Tibial nerve (tissue), 4 donors: ENCODE data around the gene RPL38. TPM values are rescaled to one million over a fixed set of nuclear protein-coding genes. Genes with fewer than 3 reads are reported as not detected.
A peak's percentile ranks its signal among the peaks of the same experiment; 100 is the strongest.

Experiments used
- DNase-seq, 2 donors: peaks; one replicate each; pipeline ENCODE4 v3.0.0-alpha.2; 2019; ENCODE audit warnings: low spot score in 2 of 2
- H3K27ac ChIP-seq, 4 donors: fragments of 200-600 bp; sonication (generic) in 3 of 4; one replicate each; pipeline ENCODE4 v1.5.1; 2017 to 2019; ENCODE audit warnings: mild to moderate bottlenecking in 1 of 4
- H3K27me3 ChIP-seq, 2 donors: fragments of 200-600 bp; sonication (generic) in 1 of 2; one replicate each; pipeline versions ENCODE4 v1.5.1 to v1.6.0; 2017 to 2019
- H3K36me3 ChIP-seq, 3 donors: fragments of 200-600 bp; sonication (generic); one replicate each; pipeline ENCODE4 v1.5.1; 2018 to 2019
- H3K4me1 ChIP-seq, 4 donors: fragments of 200-600 bp; sonication (generic) in 3 of 4; one replicate each; pipeline ENCODE4 v1.5.1; 2017 to 2019
- H3K4me3 ChIP-seq, 4 donors: fragments of 200-600 bp; sonication (generic) in 3 of 4; one replicate each; pipeline ENCODE4 v1.5.1; 2017 to 2019; ENCODE audit warnings: mild to moderate bottlenecking in 1 of 4, moderate library complexity in 1 of 4
- H3K9me3 ChIP-seq, 4 donors: fragments of 200-600 bp; sonication (generic) in 3 of 4; one replicate each; pipeline ENCODE4 v1.5.1; 2017 to 2019
- EP300 ChIP-seq, 2 donors: sonication (generic); formaldehyde crosslinking; IDR thresholded peaks; one replicate each; pipeline ENCODE4 v1.6.1; 2017; ENCODE audit warnings: antibody characterized with exemption in 2 of 2, mild to moderate bottlenecking in 1 of 2
- POLR2A ChIP-seq, 2 donors: fragments of 450-650 bp; IDR thresholded peaks; one replicate each; pipeline ENCODE4 v1.6.1; 2017; ENCODE audit warnings: antibody characterized with exemption in 2 of 2, mild to moderate bottlenecking in 2 of 2, moderate library complexity in 2 of 2
- WGBS, 2 donors: methylation state at CpG; one replicate each; pipeline ENCODE4 v1.1.5; 2018; 5-methylcytosine and 5-hydroxymethylcytosine counted together
- total RNA-seq, 4 donors: library from RNA; depleted of rRNA; stranded (reverse); fragments of >200 nt; gene quantifications; one replicate each; pipeline ENCODE4 v1.1.0, GENCODE V29; 2016
- TF ChIP-seq, protein P1 (sequence below), 5 experiments: fragments of 200-600 bp in 3 of 5; fragments of 450-650 bp in 2 of 5; sonication (generic) in 3 of 5; IDR thresholded peaks; one replicate each; pipeline ENCODE4 v1.5.1; 2016 to 2019; ENCODE audit warnings: antibody characterized with exemption in 5 of 5, mild to moderate bottlenecking in 3 of 5, moderate library complexity in 2 of 5

The RPL38 gene
- total RNA-seq, 4 donors from 2014 or later = 284 to 366 (median 363) TPM

DNA sequence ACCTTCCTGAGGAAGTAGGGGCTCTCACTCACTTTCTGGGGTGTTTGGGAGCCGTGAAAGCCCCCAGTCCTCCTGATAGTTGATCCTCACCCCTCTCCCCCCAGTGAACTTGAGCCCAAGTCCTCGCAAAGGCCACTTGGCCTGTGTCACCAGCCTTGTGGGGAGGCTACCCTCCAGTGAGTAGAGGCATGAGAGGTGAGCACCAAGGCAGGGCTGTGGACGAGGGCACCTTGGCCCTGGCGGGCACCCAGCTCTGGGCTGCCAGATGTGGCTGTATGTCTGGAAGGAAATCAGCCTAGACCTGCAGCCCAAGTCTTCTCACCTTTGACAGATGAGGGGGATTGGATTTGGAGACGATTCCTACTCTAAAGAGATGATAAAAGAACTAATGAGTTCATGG is 13.0 kb downstream of the RPL38 start:
- Histone ChIP-seq H3K27ac (peak overlapping the region in 1 of 4 donors; percentile 88), H3K27me3 (no peaks in the 10 kb centered on the region), H3K9me3 (no peaks in the 10 kb centered on the region), H3K4me1 (peaks cover 0 to 52% (median 21%) of the 10 kb centered on the region in 4 donors), H3K36me3 (peaks cover 0 to 15% (median 0%) of the 10 kb centered on the region in 3 donors), H3K4me3 (no peak overlapping the region)
- no peak for TF ChIP-seq POLR2A (IDR thresholded peaks at IDR 0.05)
- WGBS, 2 donors = 72 to 75% methylated on average over 5 of the region's 5 CpGs
- DNase-seq = no peak

DNA sequence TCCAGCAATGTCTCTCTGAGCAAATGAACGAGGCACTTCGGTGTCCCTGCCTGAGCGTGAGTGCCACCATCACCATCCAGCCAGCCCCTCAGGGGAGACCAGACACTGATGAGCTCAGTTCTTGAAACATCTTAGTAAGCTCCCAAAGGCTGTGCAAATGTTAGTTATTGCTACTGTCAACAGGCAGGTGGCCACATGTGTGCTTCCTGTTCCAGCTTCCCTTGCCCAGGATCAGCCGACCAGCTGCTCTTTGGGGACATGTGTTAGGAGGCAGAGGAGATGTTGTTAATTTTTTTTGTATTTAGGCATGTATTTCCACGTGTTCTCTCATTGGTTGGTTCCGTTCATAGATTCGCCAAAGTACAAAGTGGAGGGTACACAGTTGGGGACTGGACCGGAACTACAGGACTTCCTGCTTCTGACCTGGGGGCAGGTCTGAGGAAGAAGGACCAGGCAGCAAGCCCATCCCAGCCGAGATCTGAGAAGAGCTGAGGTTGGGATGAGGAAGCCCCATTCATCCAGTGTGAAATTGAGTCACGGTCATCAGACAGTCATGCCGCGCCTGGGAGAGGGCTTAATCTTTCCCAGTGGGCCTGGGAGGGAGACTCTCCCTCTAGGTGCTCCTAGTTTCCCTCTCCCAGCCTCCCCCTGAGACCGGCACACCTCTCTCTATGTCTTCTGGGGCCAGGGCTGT is 13.7 kb downstream of the RPL38 start:
- Histone ChIP-seq H3K4me1 (peaks cover 0 to 45% (median 14%) of the 10 kb centered on the region in 4 donors), H3K27me3 (no peaks in the 10 kb centered on the region), H3K36me3 (peaks cover 0 to 22% (median 0%) of the 10 kb centered on the region in 3 donors), H3K9me3 (no peaks in the 10 kb centered on the region), H3K4me3 (no peak overlapping the region), H3K27ac (peak overlapping the region in 2 of 4 donors; percentile 28 to 88)
- no peak for DNase-seq
- TF ChIP-seq POLR2A (IDR thresholded peaks at IDR 0.05) (no peak), EP300 (IDR thresholded peaks at IDR 0.05) (no peak)
- TF ChIP-seq, protein P1, sequence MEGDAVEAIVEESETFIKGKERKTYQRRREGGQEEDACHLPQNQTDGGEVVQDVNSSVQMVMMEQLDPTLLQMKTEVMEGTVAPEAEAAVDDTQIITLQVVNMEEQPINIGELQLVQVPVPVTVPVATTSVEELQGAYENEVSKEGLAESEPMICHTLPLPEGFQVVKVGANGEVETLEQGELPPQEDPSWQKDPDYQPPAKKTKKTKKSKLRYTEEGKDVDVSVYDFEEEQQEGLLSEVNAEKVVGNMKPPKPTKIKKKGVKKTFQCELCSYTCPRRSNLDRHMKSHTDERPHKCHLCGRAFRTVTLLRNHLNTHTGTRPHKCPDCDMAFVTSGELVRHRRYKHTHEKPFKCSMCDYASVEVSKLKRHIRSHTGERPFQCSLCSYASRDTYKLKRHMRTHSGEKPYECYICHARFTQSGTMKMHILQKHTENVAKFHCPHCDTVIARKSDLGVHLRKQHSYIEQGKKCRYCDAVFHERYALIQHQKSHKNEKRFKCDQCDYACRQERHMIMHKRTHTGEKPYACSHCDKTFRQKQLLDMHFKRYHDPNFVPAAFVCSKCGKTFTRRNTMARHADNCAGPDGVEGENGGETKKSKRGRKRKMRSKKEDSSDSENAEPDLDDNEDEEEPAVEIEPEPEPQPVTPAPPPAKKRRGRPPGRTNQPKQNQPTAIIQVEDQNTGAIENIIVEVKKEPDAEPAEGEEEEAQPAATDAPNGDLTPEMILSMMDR (IDR thresholded peaks at IDR 0.05) = no peak
- WGBS, 2 donors = 66 to 71% methylated on average over 13 of the region's 13 CpGs

DNA sequence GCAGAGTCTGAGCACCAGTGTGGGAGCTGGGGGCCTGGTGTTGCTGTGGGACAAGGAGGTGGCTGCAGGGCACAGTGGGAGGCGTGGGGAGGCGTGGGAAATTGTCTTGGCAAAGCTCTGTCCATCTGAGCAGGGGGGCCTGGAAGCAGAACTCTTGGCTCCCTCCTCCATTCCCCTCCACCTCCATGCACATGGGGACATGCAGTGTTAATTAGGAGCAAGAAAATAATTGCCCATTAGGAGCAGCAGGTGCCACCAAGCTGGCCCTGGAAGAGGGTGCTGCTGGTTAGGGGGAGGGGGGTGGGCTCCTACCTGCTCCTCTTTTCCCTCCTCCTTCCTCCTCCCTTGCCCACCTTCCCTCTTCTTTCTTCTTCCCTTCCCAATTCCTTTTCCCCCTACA is 14.4 kb downstream of the RPL38 start:
- no peak overlapping the region for H3K4me3 ChIP-seq
- DNase-seq = no peak
- H3K9me3 ChIP-seq = no peaks in the 10 kb centered on the region
- TF ChIP-seq, protein P1 (IDR thresholded peaks at IDR 0.05) = no peak
- TF ChIP-seq EP300 (IDR thresholded peaks at IDR 0.05) = no peak
- no peak for TF ChIP-seq POLR2A (IDR thresholded peaks at IDR 0.05)
- peak overlapping the region in 1 of 4 donors; percentile 28 for H3K27ac ChIP-seq
- peaks cover 0 to 38% (median 11%) of the 10 kb centered on the region in 4 donors for H3K4me1 ChIP-seq
- WGBS, 2 donors = 62 to 63% methylated on average over 2 of the region's 2 CpGs
- H3K36me3 ChIP-seq = peaks cover 0 to 29% (median 0%) of the 10 kb centered on the region in 3 donors
- H3K27me3 ChIP-seq = no peaks in the 10 kb centered on the region

DNA sequence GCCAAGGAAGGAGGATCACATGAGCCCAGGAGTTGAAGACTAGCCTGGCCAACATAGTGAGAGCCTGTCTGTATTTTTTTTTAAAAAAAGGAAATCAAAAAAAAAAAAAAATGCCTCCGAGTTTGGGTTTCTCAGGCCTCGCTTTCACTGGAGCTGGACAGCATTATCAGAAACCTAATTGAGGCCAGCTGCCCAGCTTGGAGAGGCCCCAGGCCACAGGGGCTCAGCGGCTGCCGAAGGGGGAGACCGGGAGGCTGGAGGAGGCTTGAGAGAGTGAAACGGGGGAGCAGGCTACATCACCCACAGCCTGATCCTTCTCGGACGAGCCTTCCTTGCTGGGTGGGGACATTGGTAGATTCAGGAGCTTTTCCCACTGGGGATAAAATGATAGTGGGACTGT is 15.0 kb downstream of the RPL38 start:
- TF ChIP-seq EP300 (IDR thresholded peaks at IDR 0.05) (no peak), POLR2A (IDR thresholded peaks at IDR 0.05) (no peak)
- TF ChIP-seq, protein P1 (IDR thresholded peaks at IDR 0.05) = no peak
- Histone ChIP-seq H3K4me3 (no peak overlapping the region), H3K9me3 (no peaks in the 10 kb centered on the region), H3K4me1 (peaks cover 0 to 38% (median 11%) of the 10 kb centered on the region in 4 donors), H3K27me3 (no peaks in the 10 kb centered on the region), H3K36me3 (peaks cover 0 to 34% (median 0%) of the 10 kb centered on the region in 3 donors), H3K27ac (peak overlapping the region in 1 of 4 donors; percentile 13)
- WGBS, 2 donors = 51 to 52% methylated on average over 8 of the region's 8 CpGs
- DNase-seq = no peak

DNA sequence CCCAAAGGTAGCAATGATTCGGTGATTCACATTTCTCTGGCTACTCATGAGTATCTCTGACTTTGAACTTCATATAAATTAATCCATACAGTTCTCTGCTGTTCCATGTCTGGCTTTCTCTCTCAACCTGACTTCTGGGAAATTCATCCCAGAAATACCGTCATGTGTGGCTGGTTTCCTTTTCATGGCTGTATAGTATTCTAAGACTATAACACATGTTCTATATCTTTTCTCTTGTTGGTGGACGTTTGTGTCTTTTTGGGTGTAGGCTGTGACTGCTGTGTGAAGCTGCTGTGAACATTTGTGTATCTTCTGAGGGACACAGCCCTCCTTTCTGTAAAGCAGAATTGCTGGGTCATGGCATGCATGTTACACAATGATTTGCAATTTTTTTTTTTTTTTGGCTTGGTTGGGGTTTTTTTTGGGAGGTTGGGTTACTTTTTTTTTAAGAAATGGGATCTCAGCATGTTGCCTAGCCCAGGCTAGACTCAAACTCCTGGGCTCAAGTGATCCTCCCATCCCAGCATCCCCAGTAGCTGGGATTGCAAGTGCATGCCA is 16.2 kb downstream of the RPL38 start:
- 80 to 81% methylated on average over 3 of the region's 3 CpGs for WGBS, 2 donors
- Histone ChIP-seq H3K27me3 (no peaks in the 10 kb centered on the region), H3K4me1 (peaks cover 0 to 26% (median 8%) of the 10 kb centered on the region in 4 donors), H3K9me3 (no peaks in the 10 kb centered on the region), H3K36me3 (peaks cover 0 to 47% (median 0%) of the 10 kb centered on the region in 3 donors), H3K4me3 (no peak overlapping the region), H3K27ac (no peak overlapping the region)
- DNase-seq = no peak
- TF ChIP-seq POLR2A (IDR thresholded peaks at IDR 0.05) (no peak), EP300 (IDR thresholded peaks at IDR 0.05) (no peak)
- TF ChIP-seq, protein P1 (IDR thresholded peaks at IDR 0.05) = no peak
